SU-DHL-6 (cell line): ENCODE data around the gene NDFIP1.

Experiments
- H2AFZ ChIP-seq: fragments of 200-600 bp; sonication (generic); 2 replicates; pipeline ENCODE4 v1.6.1; 2014; ENCODE audit warnings: low read depth, mild to moderate bottlenecking, moderate library complexity, mixed read lengths, antibody characterized with exemption, low read length; ENCODE audit not compliant: severe bottlenecking
- H3F3A ChIP-seq: fragments of 200-600 bp; shearing (Covaris generic); 2 replicates; pipeline ENCODE4 v1.6.0; 2016; ENCODE audit warnings: antibody characterized with exemption, mild to moderate bottlenecking; ENCODE audit not compliant: insufficient read depth
- H3K27ac ChIP-seq: fragments of 200-600 bp; sonication (generic); 2 replicates; pipeline ENCODE4 v1.5.1; 2016; ENCODE audit warnings: low read depth, mild to moderate bottlenecking, low read length, moderate library complexity, mixed read lengths
- H3K27me3 ChIP-seq: fragments of 200-600 bp; sonication (generic), shearing (Covaris generic); 2 replicates; pipeline ENCODE4 v1.6.0; 2014; ENCODE audit warnings: mild to moderate bottlenecking, low read length
- H3K36me3 ChIP-seq: fragments of 200-600 bp; sonication (generic); 2 replicates; pipeline ENCODE4 v1.6.1; 2014; ENCODE audit warnings: mild to moderate bottlenecking, low read length, mixed read lengths
- H3K4me2 ChIP-seq: fragments of 300-600, 200-600 bp; shearing (Covaris generic), sonication (generic); 2 replicates; pipeline ENCODE4 v1.6.0; 2014; ENCODE audit warnings: low read length, low read depth, mild to moderate bottlenecking; ENCODE audit not compliant: poor library complexity, severe bottlenecking
- H3K4me3 ChIP-seq: fragments of 200-600 bp; sonication (generic); 2 replicates; pipeline ENCODE4 v1.5.1; 2014; ENCODE audit warnings: antibody characterized with exemption, low read length, mild to moderate bottlenecking, mixed read lengths; ENCODE audit not compliant: insufficient read depth, poor library complexity, severe bottlenecking
- H3K79me2 ChIP-seq: fragments of 200-600 bp; sonication (generic); 2 replicates; pipeline ENCODE4 v1.6.1; 2014; ENCODE audit warnings: mild to moderate bottlenecking, low read length, moderate library complexity; ENCODE audit not compliant: insufficient read depth
- H3K9ac ChIP-seq: fragments of 200-600 bp; sonication (generic); 2 replicates; pipeline ENCODE4 v1.7.0; 2014; ENCODE audit warnings: mild to moderate bottlenecking, low read length
- H3K9me2 ChIP-seq: fragments of 200-600 bp; sonication (generic); replicated peaks from 2 replicates; pipeline ENCODE4 v1.6.1; 2014; ENCODE audit warnings: low read length; ENCODE audit not compliant: insufficient read depth
- H3K9me3 ChIP-seq: fragments of 200-600 bp; sonication (generic); 2 replicates; pipeline ENCODE4 v1.6.1; 2014; ENCODE audit warnings: low read length, mixed read lengths; ENCODE audit not compliant: insufficient read depth
- H4K20me1 ChIP-seq: fragments of 200-600 bp; sonication (generic); 2 replicates; pipeline ENCODE4 v1.6.1; 2014; ENCODE audit warnings: low read depth, mild to moderate bottlenecking, antibody characterized with exemption, low read length, moderate library complexity, mixed read lengths
- CTCF ChIP-seq: fragments of 200-600 bp; sonication (generic); IDR thresholded peaks from one replicate; pipeline ENCODE4 v1.5.1; 2017; ENCODE audit warnings: antibody characterized with exemption, mild to moderate bottlenecking, low read length, moderate library complexity; ENCODE audit not compliant: insufficient read depth, poor library complexity, severe bottlenecking
- EZH2phosphoT487 ChIP-seq: fragments of 200-600 bp; sonication (generic), shearing (Covaris generic); conservative IDR thresholded peaks from 2 replicates; pipeline ENCODE4 v1.6.1; 2018; ENCODE audit warnings: mild to moderate bottlenecking, antibody characterized with exemption, low read length, moderate library complexity, mixed read lengths

The NDFIP1 gene

DNA sequence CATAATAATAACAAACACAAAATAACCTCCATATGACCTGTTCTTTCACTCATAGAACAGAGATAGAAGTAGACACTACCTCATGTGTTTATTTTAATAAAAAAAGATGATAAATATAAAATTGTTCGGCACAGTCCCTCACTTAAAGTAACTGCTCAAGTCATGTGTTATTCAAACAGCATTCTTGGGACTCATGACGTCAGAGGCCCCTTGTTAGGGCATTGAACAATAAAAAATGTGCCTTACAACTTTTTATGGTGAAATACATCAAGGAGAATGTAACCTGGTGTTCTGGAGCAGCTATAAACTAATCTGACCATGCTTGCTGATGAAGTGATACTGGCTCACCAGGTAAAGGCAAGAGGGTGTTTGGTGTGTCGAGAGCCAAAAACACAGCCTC, 12.2 kb upstream of the NDFIP1 start:
- H2AFZ ChIP-seq = no peak overlapping the region
- no peak overlapping the region for H3K4me2 ChIP-seq
- H3K27me3 ChIP-seq = no peaks in the 10 kb centered on the region
- H3K9ac ChIP-seq = no peak overlapping the region
- no peaks in the 10 kb centered on the region for H3K36me3 ChIP-seq
- no peak overlapping the region for H3K27ac ChIP-seq
- H4K20me1 ChIP-seq = no peaks in the 10 kb centered on the region
- no peaks in the 10 kb centered on the region for H3K9me3 ChIP-seq
- H3F3A ChIP-seq = no peaks in the 10 kb centered on the region
- H3K9me2 ChIP-seq = no peaks in the 10 kb centered on the region
- no peak overlapping the region for H3K4me3 ChIP-seq
- no peak for TF ChIP-seq CTCF
- TF ChIP-seq EZH2phosphoT487 = no peak
- H3K79me2 ChIP-seq = no peaks in the 10 kb centered on the region

DNA sequence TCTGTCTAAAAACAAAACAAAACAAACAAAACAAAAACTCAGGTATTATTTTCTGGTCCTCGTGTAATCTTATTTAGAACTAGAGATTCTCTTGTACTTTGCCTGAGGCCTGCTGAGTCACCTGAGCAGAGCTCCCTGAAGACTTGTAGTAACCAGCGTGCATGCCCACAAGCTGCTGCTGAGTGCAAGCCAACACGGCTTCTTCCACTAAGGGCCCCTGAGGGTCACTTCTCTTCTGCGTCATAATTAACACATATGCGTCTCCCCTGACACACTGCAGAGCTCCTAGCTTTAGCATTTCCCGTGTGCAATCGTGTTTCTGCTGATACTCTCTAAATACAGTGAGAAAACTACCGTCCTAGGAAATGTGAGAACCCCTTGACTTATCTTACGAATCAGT, 10.9 kb upstream of the NDFIP1 start:
- H3K27ac ChIP-seq = no peak overlapping the region
- H3K9ac ChIP-seq = no peak overlapping the region
- H3K36me3 ChIP-seq = no peaks in the 10 kb centered on the region
- no peak overlapping the region for H3K4me2 ChIP-seq
- H4K20me1 ChIP-seq = no peaks in the 10 kb centered on the region
- TF ChIP-seq EZH2phosphoT487 (no peak), CTCF (no peak)
- no peaks in the 10 kb centered on the region for H3K9me3 ChIP-seq
- H3K79me2 ChIP-seq = no peaks in the 10 kb centered on the region
- H3F3A ChIP-seq = no peaks in the 10 kb centered on the region
- H3K27me3 ChIP-seq = no peaks in the 10 kb centered on the region
- H3K4me3 ChIP-seq = no peak overlapping the region
- no peak overlapping the region for H2AFZ ChIP-seq
- no peaks in the 10 kb centered on the region for H3K9me2 ChIP-seq

GRCh38 chr5:142098275-142098674, 10.3 kb upstream of the NDFIP1 start:
- no peaks in the 10 kb centered on the region for H3K27me3 ChIP-seq
- no peaks in the 10 kb centered on the region for H3F3A ChIP-seq
- no peak overlapping the region for H3K9ac ChIP-seq
- H3K27ac ChIP-seq = no peak overlapping the region
- H4K20me1 ChIP-seq = no peaks in the 10 kb centered on the region
- H3K36me3 ChIP-seq = no peaks in the 10 kb centered on the region
- H3K9me3 ChIP-seq = no peaks in the 10 kb centered on the region
- H3K9me2 ChIP-seq = no peaks in the 10 kb centered on the region
- no peak overlapping the region for H2AFZ ChIP-seq
- H3K4me2 ChIP-seq = no peak overlapping the region
- no peak for TF ChIP-seq EZH2phosphoT487
- TF ChIP-seq CTCF = no peak
- no peak overlapping the region for H3K4me3 ChIP-seq
- H3K79me2 ChIP-seq = no peaks in the 10 kb centered on the region

DNA sequence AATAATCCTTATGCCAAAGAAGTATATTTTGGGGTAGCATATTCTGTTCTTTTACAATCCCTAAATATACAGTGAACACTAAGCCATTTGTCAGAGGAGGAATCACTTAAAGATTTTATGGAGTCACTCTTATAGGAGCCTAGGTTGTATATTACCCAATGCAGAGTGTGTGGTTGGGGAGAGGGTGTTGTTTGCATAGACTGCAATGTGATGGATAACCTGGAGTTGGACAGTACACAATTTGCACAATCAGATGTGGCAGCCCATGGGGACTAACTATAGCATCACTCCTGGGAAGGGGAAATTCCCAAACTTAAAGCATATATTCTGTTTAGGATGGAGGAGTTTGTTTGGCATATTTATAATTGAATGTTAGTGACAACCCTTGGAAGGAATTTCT, 9.6 kb upstream of the NDFIP1 start:
- no peak overlapping the region for H3K27ac ChIP-seq
- no peaks in the 10 kb centered on the region for H3F3A ChIP-seq
- no peak overlapping the region for H3K4me2 ChIP-seq
- no peak for TF ChIP-seq CTCF
- no peak for TF ChIP-seq EZH2phosphoT487
- no peaks in the 10 kb centered on the region for H3K79me2 ChIP-seq
- H4K20me1 ChIP-seq = no peaks in the 10 kb centered on the region
- H3K4me3 ChIP-seq = no peak overlapping the region
- H3K9me3 ChIP-seq = no peaks in the 10 kb centered on the region
- H3K27me3 ChIP-seq = no peaks in the 10 kb centered on the region
- no peaks in the 10 kb centered on the region for H3K9me2 ChIP-seq
- H2AFZ ChIP-seq = no peak overlapping the region
- H3K9ac ChIP-seq = no peak overlapping the region
- H3K36me3 ChIP-seq = no peaks in the 10 kb centered on the region
